NB4 (cell line): ENCODE results near the gene ZNF253.
"Not testable (repeated sequence)": the region's sequence is repeated elsewhere in the genome, so short reads cannot be mapped to it uniquely, and the experiment has no call there.

ENCODE experiments used
- DNase-seq: peaks from one replicate; pipeline ENCODE4 v3.0.0; 2010; ENCODE audit warnings: low read depth
- H3K4me3 ChIP-seq: one replicate; pipeline ENCODE4 v1.5.1; 2011; ENCODE audit warnings: mild to moderate bottlenecking, low read depth, low read length, moderate library complexity
- MYC ChIP-seq: IDR thresholded peaks from 2 replicates; pipeline ENCODE4 v1.6.1; 2011; ENCODE audit warnings: low read depth, low read length
- POLR2A ChIP-seq: IDR thresholded peaks from 2 replicates; pipeline ENCODE4 v1.6.1; 2011; ENCODE audit warnings: mild to moderate bottlenecking; ENCODE audit not compliant: insufficient read length; ENCODE audit errors: extremely low read depth
- TF ChIP-seq, protein P1 (sequence below): IDR thresholded peaks from 2 replicates; pipeline ENCODE4 v1.6.1; 2011; ENCODE audit warnings: low read depth, low read length
- TF ChIP-seq, protein P2 (sequence below): IDR thresholded peaks from one replicate; pipeline ENCODE4 v1.5.1; 2012; ENCODE audit warnings: low read depth, low read length

Gene ZNF253

DNA sequence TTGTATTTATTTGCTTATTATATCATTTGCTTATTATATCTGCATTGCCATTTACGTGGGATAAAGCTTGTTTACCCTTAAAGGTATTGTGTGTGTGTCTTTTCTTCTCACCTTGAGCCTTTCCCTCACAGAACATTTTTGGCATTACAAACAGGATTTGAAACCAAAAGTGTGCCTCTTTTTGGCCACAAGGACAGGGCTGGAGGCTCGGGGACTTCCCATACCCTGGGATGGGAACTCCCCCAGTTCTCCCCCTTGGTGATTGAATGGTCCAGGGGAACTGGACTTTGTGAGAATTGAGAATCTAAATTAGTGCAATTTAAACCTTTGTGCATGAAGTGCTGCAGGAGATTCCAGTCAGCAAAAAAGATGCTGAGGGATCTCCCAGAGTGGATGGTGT, 41.8 kb upstream of the ZNF253 start:
- DNase-seq = no peak

DNA sequence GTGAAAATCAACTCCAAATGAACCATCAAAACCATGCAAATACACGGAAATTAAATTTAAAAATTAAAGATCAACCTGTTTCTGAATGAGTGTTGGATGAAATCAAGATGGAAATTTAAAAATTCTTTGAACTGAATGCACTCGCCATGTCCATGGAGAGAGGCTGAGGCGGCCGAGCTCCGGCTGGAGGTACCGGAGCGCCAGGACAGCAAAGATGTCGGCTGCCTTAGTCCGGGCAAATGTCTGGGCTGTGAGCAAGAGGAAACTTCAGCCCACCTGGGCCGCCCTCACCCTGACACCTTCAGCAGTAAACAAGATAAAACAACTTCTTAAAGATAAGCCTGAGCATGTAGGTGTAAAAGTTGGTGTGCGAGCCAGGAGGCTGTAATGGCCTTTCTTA, 38.8 kb upstream of the ZNF253 start:
- TF ChIP-seq, protein P1, sequence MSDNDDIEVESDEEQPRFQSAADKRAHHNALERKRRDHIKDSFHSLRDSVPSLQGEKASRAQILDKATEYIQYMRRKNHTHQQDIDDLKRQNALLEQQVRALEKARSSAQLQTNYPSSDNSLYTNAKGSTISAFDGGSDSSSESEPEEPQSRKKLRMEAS = no peak
- TF ChIP-seq MYC = no peak
- TF ChIP-seq, protein P2, sequence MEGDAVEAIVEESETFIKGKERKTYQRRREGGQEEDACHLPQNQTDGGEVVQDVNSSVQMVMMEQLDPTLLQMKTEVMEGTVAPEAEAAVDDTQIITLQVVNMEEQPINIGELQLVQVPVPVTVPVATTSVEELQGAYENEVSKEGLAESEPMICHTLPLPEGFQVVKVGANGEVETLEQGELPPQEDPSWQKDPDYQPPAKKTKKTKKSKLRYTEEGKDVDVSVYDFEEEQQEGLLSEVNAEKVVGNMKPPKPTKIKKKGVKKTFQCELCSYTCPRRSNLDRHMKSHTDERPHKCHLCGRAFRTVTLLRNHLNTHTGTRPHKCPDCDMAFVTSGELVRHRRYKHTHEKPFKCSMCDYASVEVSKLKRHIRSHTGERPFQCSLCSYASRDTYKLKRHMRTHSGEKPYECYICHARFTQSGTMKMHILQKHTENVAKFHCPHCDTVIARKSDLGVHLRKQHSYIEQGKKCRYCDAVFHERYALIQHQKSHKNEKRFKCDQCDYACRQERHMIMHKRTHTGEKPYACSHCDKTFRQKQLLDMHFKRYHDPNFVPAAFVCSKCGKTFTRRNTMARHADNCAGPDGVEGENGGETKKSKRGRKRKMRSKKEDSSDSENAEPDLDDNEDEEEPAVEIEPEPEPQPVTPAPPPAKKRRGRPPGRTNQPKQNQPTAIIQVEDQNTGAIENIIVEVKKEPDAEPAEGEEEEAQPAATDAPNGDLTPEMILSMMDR = no peak
- no peak for TF ChIP-seq POLR2A
- no peak overlapping the region for H3K4me3 ChIP-seq
- no peak for DNase-seq

More for the DNA sequence above, 41.8 kb upstream of the ZNF253 start:
- TF ChIP-seq MYC (no peak), POLR2A (no peak)
- TF ChIP-seq, protein P2 = no peak
- TF ChIP-seq, protein P1 = no peak
- no peak overlapping the region for H3K4me3 ChIP-seq

DNA sequence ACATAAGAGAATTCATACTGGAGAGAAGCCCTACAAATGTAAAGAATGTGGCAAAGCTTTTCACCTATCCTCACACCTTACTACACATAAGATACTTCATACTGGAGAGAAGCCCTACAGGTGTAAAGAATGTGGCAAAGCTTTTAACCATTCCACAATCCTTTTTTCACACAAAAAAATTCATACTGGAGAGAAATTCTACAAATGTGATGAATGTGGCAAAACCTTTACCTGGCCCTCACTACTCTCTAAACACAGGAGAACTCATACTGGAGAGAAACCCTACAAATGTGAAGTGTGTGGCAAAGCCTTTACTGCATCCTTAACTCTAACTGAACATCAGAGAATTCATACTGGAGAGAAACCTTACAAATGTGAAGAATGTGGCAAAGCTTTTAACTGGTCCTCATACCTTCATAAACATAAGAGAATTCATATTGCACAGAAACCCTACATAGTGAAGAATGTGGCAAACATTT, 30.1 kb upstream of the ZNF253 start:
- no peak for DNase-seq

DNA sequence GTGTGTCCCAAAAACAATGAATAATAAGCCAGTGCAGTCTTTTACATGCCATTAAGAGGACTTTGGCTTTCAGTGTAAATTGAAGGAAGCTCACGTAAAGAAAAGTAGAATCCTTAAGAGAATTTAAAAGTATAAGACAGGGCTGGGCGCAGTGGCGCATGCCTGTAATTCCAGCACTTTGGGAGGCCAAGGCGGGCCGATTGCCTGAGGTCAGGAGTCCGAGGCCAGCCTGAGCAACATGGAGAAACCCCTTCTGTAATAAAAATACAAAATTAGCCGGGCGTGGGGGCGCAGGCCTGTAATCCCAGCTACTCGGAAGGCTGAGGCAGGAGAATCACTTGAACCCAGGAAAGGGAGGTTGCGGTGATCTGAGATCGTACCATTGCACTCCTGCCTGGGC, 17.9 kb upstream of the ZNF253 start:
- H3K4me3 ChIP-seq = no peak overlapping the region
- TF ChIP-seq MYC (no peak), POLR2A (no peak)
- TF ChIP-seq, protein P1 = no peak
- TF ChIP-seq, protein P2 = no peak
- no peak for DNase-seq

More for the DNA sequence above, 30.1 kb upstream of the ZNF253 start:
- TF ChIP-seq, protein P1 = no peak
- TF ChIP-seq MYC (no peak), POLR2A (no peak)
- TF ChIP-seq, protein P2 = no peak
- no peak overlapping the region for H3K4me3 ChIP-seq

DNA sequence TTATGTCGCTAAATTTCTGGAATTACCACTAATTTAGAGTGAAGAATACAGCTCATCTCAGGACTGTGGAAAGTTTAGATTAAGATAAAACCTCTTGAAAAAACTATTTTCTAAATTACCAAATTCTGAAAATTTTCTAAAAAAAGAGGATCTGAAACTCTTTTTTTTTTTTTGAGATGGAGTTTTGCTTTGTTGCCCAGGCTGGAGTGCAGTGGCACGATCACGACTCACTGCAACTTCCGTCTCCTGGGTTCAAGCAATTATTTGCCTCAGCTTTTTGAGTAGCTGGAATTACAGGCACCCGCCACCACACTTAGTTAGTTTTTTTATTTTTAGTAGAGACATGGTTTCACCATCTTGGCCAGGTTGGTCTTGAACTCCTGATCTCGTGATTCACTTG, 16.6 kb upstream of the ZNF253 start:
- DNase-seq = no peak
- TF ChIP-seq, protein P1 = no peak
- no peak for TF ChIP-seq MYC
- no peak for TF ChIP-seq POLR2A
- TF ChIP-seq, protein P2 = no peak
- no peak overlapping the region for H3K4me3 ChIP-seq

DNA sequence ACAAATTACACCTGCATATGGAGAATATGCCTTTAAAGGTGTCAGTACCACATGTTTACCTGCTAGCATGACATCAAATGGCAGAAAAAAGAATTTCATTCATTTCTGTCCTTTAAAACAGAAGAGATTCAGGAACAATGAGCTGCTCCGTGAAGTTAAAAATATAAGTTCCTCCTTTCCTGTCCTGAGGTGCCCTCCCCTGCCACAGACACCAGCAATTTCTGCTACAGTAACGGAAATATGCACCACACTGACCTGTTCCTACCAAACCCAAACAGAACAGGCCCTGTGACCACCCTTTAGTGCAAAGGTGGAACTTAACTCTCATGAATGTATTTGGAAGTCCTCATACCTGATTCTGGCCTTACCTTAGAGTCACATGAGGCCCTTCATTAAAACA, 13.9 kb upstream of the ZNF253 start:
- not testable (repeated sequence) for DNase-seq, H3K4me3 ChIP-seq
